IMR-90 (cell line): ENCODE data around the gene NNAT. TPM values are rescaled to one million over a fixed set of nuclear protein-coding genes. Genes with fewer than 3 reads are reported as not detected.

Experiments used
- ATAC-seq: fragments of 200-7000 bp; cut with Tn5 transposase; 2 replicates; pipeline ENCODE4 v1.9.1; 2020; ENCODE audit warnings: low read depth, mild to moderate bottlenecking, moderate library complexity
- BruUV-seq: library from RNA; stranded (reverse); fragments of 400-500 nt; replicated peaks from 2 replicates; lab custom pipeline; 2021; lab: Mats Ljungman, UMichigan
- CTCF ChIA-PET: fragments of 300-600 bp; formaldehyde crosslinking; extraction: SDS; loops from one replicate; lab custom pipeline; 2021; ENCODE audit warnings: antibody characterized with exemption; lab: Yijun Ruan, JAX
- POLR2A ChIA-PET: fragments of 300-600 bp; sonication (Branson Sonifier 250); formaldehyde crosslinking; loops from one replicate; lab custom pipeline; 2022; ENCODE audit warnings: antibody characterized with exemption; ENCODE audit not compliant: unreplicated experiment; lab: Charles Lee
- DNase-seq: peaks from one replicate; pipeline ENCODE4 v3.0.0; 2013
- H2AFZ ChIP-seq: replicated peaks from 2 replicates; pipeline ENCODE3; 2013; ENCODE audit warnings: low read length, mild to moderate bottlenecking; ENCODE audit not compliant: poor library complexity
- H2AK5ac ChIP-seq: 2 replicates; pipeline ENCODE4 v1.6.1; 2013; ENCODE audit warnings: low read depth, low read length, inconsistent platforms
- H2AK9ac ChIP-seq: replicated peaks from 2 replicates; pipeline ENCODE3; 2013; ENCODE audit warnings: mild to moderate bottlenecking, low read depth, low read length, moderate library complexity; ENCODE audit not compliant: poor library complexity
- H2BK120ac ChIP-seq: 2 replicates; pipeline ENCODE4 v1.6.1; 2013; ENCODE audit warnings: low read depth, low read length, inconsistent platforms
- H2BK15ac ChIP-seq: 3 replicates; pipeline ENCODE4 v1.6.1; 2013; ENCODE audit warnings: low read depth, low read length, inconsistent platforms
- H2BK20ac ChIP-seq: 2 replicates; pipeline ENCODE4 v1.6.1; 2013; ENCODE audit warnings: low read depth, mild to moderate bottlenecking, inconsistent platforms, low read length, moderate library complexity
- H2BK5ac ChIP-seq: 2 replicates; pipeline ENCODE4 v1.6.1; 2013; ENCODE audit warnings: mild to moderate bottlenecking, low read depth, low read length, inconsistent platforms; ENCODE audit not compliant: poor library complexity, severe bottlenecking
- H3K14ac ChIP-seq: replicated peaks from 2 replicates; pipeline ENCODE4 v1.6.1; 2013; ENCODE audit warnings: low read depth, low read length, inconsistent platforms
- H3K18ac ChIP-seq: 2 replicates; pipeline ENCODE4 v1.6.1; 2013; ENCODE audit warnings: low read depth, low read length, control low read depth
- H3K23ac ChIP-seq: 2 replicates; pipeline ENCODE4 v1.6.1; 2013; ENCODE audit warnings: low read depth, low read length, inconsistent platforms
- H3K27ac ChIP-seq: 2 replicates; pipeline ENCODE4 v1.5.1; 2013; ENCODE audit warnings: mild to moderate bottlenecking, control low read depth, low read length; ENCODE audit not compliant: insufficient read depth
- H3K27me3 ChIP-seq: 2 replicates; pipeline ENCODE4 v1.6.1; 2013; ENCODE audit warnings: low read length; ENCODE audit not compliant: control insufficient read depth, insufficient read depth
- H3K36me3 ChIP-seq: 2 replicates; pipeline ENCODE4 v1.6.1; 2013; ENCODE audit warnings: low read length, mixed read lengths; ENCODE audit not compliant: control insufficient read depth, insufficient read depth
- H3K4ac ChIP-seq: 2 replicates; pipeline ENCODE4 v1.6.1; 2013; ENCODE audit warnings: low read depth, low read length, inconsistent platforms
- H3K4me1 ChIP-seq: 2 replicates; pipeline ENCODE4 v1.6.1; 2013; ENCODE audit warnings: low read length, mixed read lengths; ENCODE audit not compliant: control insufficient read depth, insufficient read depth
- H3K4me2 ChIP-seq: 2 replicates; pipeline ENCODE4 v1.6.1; 2013; ENCODE audit warnings: low read depth, mild to moderate bottlenecking, control low read depth, low read length, moderate library complexity
- H3K4me3 ChIP-seq: 2 replicates; pipeline ENCODE4 v1.5.1; 2013; ENCODE audit warnings: low read depth, mild to moderate bottlenecking, control low read depth, low read length, moderate library complexity; ENCODE audit not compliant: insufficient read depth
- H3K56ac ChIP-seq: 2 replicates; pipeline ENCODE4 v1.6.1; 2013; ENCODE audit warnings: low read length, inconsistent platforms; ENCODE audit not compliant: insufficient read depth; ENCODE audit errors: extremely low read depth
- H3K79me1 ChIP-seq, 2 experiments: 2 replicates each; pipeline ENCODE4 v1.6.1; 2013; ENCODE audit warnings: low read length in 2 of 2, inconsistent platforms in 1 of 2, low read depth in 1 of 2
- H3K9ac ChIP-seq: 2 replicates; pipeline ENCODE4 v1.6.1; 2013; ENCODE audit warnings: low read depth, low read length, control low read depth
- H3K9me1 ChIP-seq: 2 replicates; pipeline ENCODE4 v1.6.1; 2013; ENCODE audit warnings: low read length, inconsistent platforms; ENCODE audit not compliant: insufficient read depth
- H3K9me3 ChIP-seq: 2 replicates; pipeline ENCODE4 v1.6.1; 2013; ENCODE audit warnings: low read length; ENCODE audit not compliant: control insufficient read depth, insufficient read depth
- H4K20me1 ChIP-seq: 2 replicates; pipeline ENCODE4 v1.6.1; 2013; ENCODE audit warnings: low read length, inconsistent platforms; ENCODE audit not compliant: insufficient read depth
- H4K5ac ChIP-seq: 2 replicates; pipeline ENCODE4 v1.6.1; 2013; ENCODE audit warnings: mild to moderate bottlenecking, low read depth, low read length, control low read depth
- H4K8ac ChIP-seq, 2 experiments: 2 replicates each; pipeline ENCODE4 v1.6.1; 2013; ENCODE audit warnings: low read depth in 2 of 2, low read length in 2 of 2, control low read depth in 1 of 2, inconsistent platforms in 1 of 2
- H4K91ac ChIP-seq: 2 replicates; pipeline ENCODE4 v1.6.1; 2013; ENCODE audit warnings: low read depth, low read length, inconsistent platforms; ENCODE audit not compliant: insufficient read depth
- BHLHE40 ChIP-seq: fragments of 150-350 bp; IDR thresholded peaks from 2 replicates; pipeline ENCODE4 v1.6.1; 2016; ENCODE audit warnings: mild to moderate bottlenecking, low read depth, low read length
- CHD1 ChIP-seq: IDR thresholded peaks from 2 replicates; pipeline ENCODE4 v1.6.1; 2012; ENCODE audit warnings: low read depth, low read length, improper control_type of control experiment
- FOS ChIP-seq: fragments of 150-350 bp; IDR thresholded peaks from 2 replicates; pipeline ENCODE4 v1.6.1; 2016; ENCODE audit warnings: low read depth, low read length
- MAFK ChIP-seq: IDR thresholded peaks from 2 replicates; pipeline ENCODE4 v1.6.1; 2012; ENCODE audit warnings: low read depth, low read length, improper control_type of control experiment
- MAZ ChIP-seq: IDR thresholded peaks from 2 replicates; pipeline ENCODE4 v1.6.1; 2012; ENCODE audit warnings: low read depth, mild to moderate bottlenecking, low read length, improper control_type of control experiment, moderate library complexity, borderline replicate concordance
- MXI1 ChIP-seq: IDR thresholded peaks from 2 replicates; pipeline ENCODE4 v1.6.1; 2012; ENCODE audit warnings: low read depth, mild to moderate bottlenecking, low read length, moderate library complexity, borderline replicate concordance
- NFE2L2 ChIP-seq: fragments of 150-350 bp; IDR thresholded peaks from 2 replicates; pipeline ENCODE4 v1.6.1; 2016; ENCODE audit warnings: low read depth, mild to moderate bottlenecking, low read length
- POLR2A ChIP-seq: IDR thresholded peaks from 2 replicates; pipeline ENCODE4 v1.6.1; 2012; ENCODE audit warnings: mild to moderate bottlenecking, low read depth, low read length
- RAD21 ChIP-seq: IDR thresholded peaks from 2 replicates; pipeline ENCODE4 v1.6.1; 2012; ENCODE audit warnings: low read length, improper control_type of control experiment
- RCOR1 ChIP-seq: IDR thresholded peaks from 2 replicates; pipeline ENCODE4 v1.6.1; 2012; ENCODE audit warnings: mild to moderate bottlenecking, low read length, improper control_type of control experiment; ENCODE audit not compliant: insufficient replicate concordance
- RFX5 ChIP-seq: IDR thresholded peaks from 2 replicates; pipeline ENCODE4 v1.8.0; 2012; ENCODE audit warnings: low read depth, mild to moderate bottlenecking, low read length, moderate library complexity
- SMC3 ChIP-seq: fragments of 150-350 bp; IDR thresholded peaks from 2 replicates; pipeline ENCODE4 v1.6.1; 2016; ENCODE audit warnings: low read depth, mild to moderate bottlenecking, antibody characterized with exemption, low read length, moderate library complexity
- WGBS, 2 experiments: methylation state at CpG; one replicate each; pipeline versions ENCODE4 v1.1.5 to v1.1.7; 2013; ENCODE audit warnings: missing lambda C conversion rate in 2 of 2; ENCODE audit not compliant: insufficient read length in 1 of 2; ENCODE audit errors: extremely low coverage in 2 of 2; 5-methylcytosine and 5-hydroxymethylcytosine counted together
- dilution Hi-C: fragments of 300-500 bp; cut with HindIII; formaldehyde crosslinking; loops from one replicate; pipeline ENCODE4 v1.14.3; 2018; ENCODE audit warnings: low sequenced_read_pairs; ENCODE audit not compliant: unreplicated experiment
- in situ Hi-C: fragments of 300-500 bp; cut with MboI; formaldehyde crosslinking; loops from 3 replicates; pipeline ENCODE4 v1.14.3; 2019; ENCODE audit warnings: low sequenced_read_pairs, inconsistent platforms, mixed read lengths
- intact Hi-C: fragments of 100-400 bp; cut with micrococcal nuclease; formaldehyde crosslinking; loops from 2 replicates; pipeline ENCODE4 v1.10.0; 2022
- polyA plus RNA-seq, 3 experiments: library from polyadenylated mRNA; depleted of rRNA; stranded (reverse); fragments of >200 nt; gene quantifications; 2 replicates each; pipeline ENCODE4 v1.2.3, GENCODE V29; 2012; ENCODE audit warnings: low replicate concordance in 1 of 3
- total RNA-seq: library from RNA; depleted of rRNA; stranded (reverse); fragments of >200 nt; gene quantifications from 2 replicates; pipeline ENCODE4 v1.2.3, GENCODE V29; 2012
- TF ChIP-seq, protein P1 (sequence below): fragments of 150-350 bp; IDR thresholded peaks from 2 replicates; pipeline ENCODE4 v1.6.1; 2016; ENCODE audit warnings: low read depth, mild to moderate bottlenecking, low read length, moderate library complexity, borderline replicate concordance
- TF ChIP-seq, protein P2 (sequence below): fragments of 150-350 bp; IDR thresholded peaks from 2 replicates; pipeline ENCODE4 v1.6.1; 2017; ENCODE audit warnings: mild to moderate bottlenecking, antibody characterized with exemption, low read length, low read depth
- TF ChIP-seq, protein P3 (sequence below): conservative IDR thresholded peaks from 2 replicates; pipeline ENCODE4 v1.5.1; 2012; ENCODE audit warnings: mild to moderate bottlenecking, low read depth, low read length, improper control_type of control experiment

Gene NNAT
- total and polyA plus RNA-seq, 2 of the 4 experiments (the other 2 are of a cell fraction): 2.0 to 6.5 TPM

DNA sequence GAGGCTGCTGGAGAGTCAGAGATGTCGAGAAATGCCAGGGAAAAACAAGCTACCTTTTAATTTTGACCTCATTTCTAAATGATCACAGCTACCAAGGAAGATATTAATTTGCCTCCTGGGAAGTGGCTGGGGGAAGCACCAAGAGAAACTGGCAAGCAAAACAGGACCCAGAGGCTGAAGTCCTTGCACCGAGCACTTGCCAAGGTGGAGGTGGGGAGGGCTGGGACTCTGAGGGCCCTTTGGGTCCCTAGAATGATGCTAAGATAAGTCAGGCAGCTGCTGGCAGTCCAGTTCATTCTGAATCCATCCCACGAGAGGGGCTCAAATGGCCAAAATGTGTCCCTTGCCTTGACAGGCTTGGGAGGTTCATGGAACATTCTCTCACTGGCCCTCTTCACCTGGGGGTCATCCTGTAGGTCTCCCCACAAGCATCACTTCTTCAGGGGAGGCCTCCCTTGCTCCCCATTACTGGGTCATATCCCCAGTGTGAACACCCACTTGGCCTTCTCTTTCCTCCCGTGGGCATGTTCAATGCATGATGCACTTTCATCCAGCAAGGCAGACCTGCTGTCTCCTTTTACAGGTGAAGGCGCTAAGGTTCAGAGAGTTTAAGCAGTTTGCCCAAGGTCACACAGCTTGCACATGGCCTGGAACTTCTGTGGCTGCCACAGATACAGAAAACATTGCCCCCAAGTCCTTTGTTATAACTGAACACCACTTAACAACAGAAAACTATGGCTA lies 45.7 kb downstream of the NNAT start:
- in situ Hi-C loops (loop anchor here (5.0 to 10.0 kb wide), 3 partner anchors 426 to 658 kb away; no protein-coding TSS in a partner anchor), dilution Hi-C loops (no loop called here), intact Hi-C loops (loop anchor here (2.0 kb wide), 1 partner anchor 842 kb away; no protein-coding TSS in a partner anchor)
- 70% methylated on average over 2 of the region's 5 CpGs; no CpG with 5 or more reads in 1 of the 2 experiments for WGBS, 2 experiments
- TF ChIP-seq NFE2L2: no peak
- TF ChIP-seq MAFK: no peak
- TF ChIP-seq CHD1: no peak
- no peak for TF ChIP-seq BHLHE40
- TF ChIP-seq MAZ: no peak
- TF ChIP-seq FOS: no peak
- TF ChIP-seq RFX5: no peak
- TF ChIP-seq, protein P1, sequence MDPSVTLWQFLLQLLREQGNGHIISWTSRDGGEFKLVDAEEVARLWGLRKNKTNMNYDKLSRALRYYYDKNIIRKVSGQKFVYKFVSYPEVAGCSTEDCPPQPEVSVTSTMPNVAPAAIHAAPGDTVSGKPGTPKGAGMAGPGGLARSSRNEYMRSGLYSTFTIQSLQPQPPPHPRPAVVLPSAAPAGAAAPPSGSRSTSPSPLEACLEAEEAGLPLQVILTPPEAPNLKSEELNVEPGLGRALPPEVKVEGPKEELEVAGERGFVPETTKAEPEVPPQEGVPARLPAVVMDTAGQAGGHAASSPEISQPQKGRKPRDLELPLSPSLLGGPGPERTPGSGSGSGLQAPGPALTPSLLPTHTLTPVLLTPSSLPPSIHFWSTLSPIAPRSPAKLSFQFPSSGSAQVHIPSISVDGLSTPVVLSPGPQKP: no peak
- TF ChIP-seq POLR2A: no peak
- TF ChIP-seq SMC3: no peak
- no peak for TF ChIP-seq MXI1
- TF ChIP-seq, protein P2, sequence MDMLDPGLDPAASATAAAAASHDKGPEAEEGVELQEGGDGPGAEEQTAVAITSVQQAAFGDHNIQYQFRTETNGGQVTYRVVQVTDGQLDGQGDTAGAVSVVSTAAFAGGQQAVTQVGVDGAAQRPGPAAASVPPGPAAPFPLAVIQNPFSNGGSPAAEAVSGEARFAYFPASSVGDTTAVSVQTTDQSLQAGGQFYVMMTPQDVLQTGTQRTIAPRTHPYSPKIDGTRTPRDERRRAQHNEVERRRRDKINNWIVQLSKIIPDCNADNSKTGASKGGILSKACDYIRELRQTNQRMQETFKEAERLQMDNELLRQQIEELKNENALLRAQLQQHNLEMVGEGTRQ: no peak
- TF ChIP-seq, protein P3, sequence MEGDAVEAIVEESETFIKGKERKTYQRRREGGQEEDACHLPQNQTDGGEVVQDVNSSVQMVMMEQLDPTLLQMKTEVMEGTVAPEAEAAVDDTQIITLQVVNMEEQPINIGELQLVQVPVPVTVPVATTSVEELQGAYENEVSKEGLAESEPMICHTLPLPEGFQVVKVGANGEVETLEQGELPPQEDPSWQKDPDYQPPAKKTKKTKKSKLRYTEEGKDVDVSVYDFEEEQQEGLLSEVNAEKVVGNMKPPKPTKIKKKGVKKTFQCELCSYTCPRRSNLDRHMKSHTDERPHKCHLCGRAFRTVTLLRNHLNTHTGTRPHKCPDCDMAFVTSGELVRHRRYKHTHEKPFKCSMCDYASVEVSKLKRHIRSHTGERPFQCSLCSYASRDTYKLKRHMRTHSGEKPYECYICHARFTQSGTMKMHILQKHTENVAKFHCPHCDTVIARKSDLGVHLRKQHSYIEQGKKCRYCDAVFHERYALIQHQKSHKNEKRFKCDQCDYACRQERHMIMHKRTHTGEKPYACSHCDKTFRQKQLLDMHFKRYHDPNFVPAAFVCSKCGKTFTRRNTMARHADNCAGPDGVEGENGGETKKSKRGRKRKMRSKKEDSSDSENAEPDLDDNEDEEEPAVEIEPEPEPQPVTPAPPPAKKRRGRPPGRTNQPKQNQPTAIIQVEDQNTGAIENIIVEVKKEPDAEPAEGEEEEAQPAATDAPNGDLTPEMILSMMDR: no peak
- TF ChIP-seq RCOR1: no peak
- no peak for TF ChIP-seq RAD21
- BruUV-seq: no TSS peak
- ATAC-seq: no peak
- Histone ChIP-seq H3K4me3 (no peak overlapping the region), H2AK9ac (no peak overlapping the region), H3K79me1 (no peaks in the 10 kb centered on the region), H2AK5ac (no peak overlapping the region), H3K56ac (no peak overlapping the region), H2BK120ac (no peak overlapping the region), H3K27me3 (peaks cover 55% of the 10 kb centered on the region), H2BK20ac (no peak overlapping the region), H2BK5ac (no peak overlapping the region), H3K9ac (no peak overlapping the region), H2BK15ac (no peak overlapping the region), H3K18ac (no peak overlapping the region), H3K14ac (no peak overlapping the region), H3K23ac (no peak overlapping the region), H3K4me2 (no peak overlapping the region), H3K9me3 (no peaks in the 10 kb centered on the region), H3K36me3 (no peaks in the 10 kb centered on the region), H4K91ac (no peak overlapping the region), H3K27ac (no peak overlapping the region), H4K8ac (no peak overlapping the region), H3K4ac (no peak overlapping the region), H3K4me1 (no peaks in the 10 kb centered on the region; the same call in 1 of the 2 replicates), H2AFZ (no peak overlapping the region), H4K20me1 (peaks cover 7% of the 10 kb centered on the region; the same call in 1 of the 2 replicates), H4K5ac (no peak overlapping the region), H3K9me1 (no peaks in the 10 kb centered on the region)
- POLR2A ChIA-PET: no interaction called here
- DNase-seq: no peak
- CTCF ChIA-PET: interaction anchor here (1.3 kb wide), 1 partner anchor 654 kb away, joined by 3 read pairs; no protein-coding TSS in a partner anchor
